Uterus (tissue), 4 donors: ENCODE data around the gene EPHA1. TPM values are rescaled to one million over a fixed set of nuclear protein-coding genes. Genes with fewer than 3 reads are reported as not detected.
"Not testable (repeated sequence)": the region's sequence is repeated elsewhere in the genome, so short reads cannot be mapped to it uniquely, and the experiment has no call there.

Source experiments
- DNase-seq, 2 donors: peaks; one replicate each; pipeline ENCODE4 v3.0.0-alpha.2; 2019 to 2020
- H3K27ac ChIP-seq, 2 donors: fragments of 200-600 bp; sonication (generic); 1 replicate in 1 of 2; 2 replicates in 1 of 2; pipeline ENCODE4 v1.5.1; 2016 to 2018
- H3K27me3 ChIP-seq, 2 donors: fragments of 200-600 bp; sonication (generic); one replicate each; pipeline ENCODE4 v1.5.1; 2018 to 2019; ENCODE audit warnings: control low read depth in 1 of 2
- H3K36me3 ChIP-seq, 2 donors: fragments of 200-600 bp; sonication (generic); one replicate each; pipeline ENCODE4 v1.5.1; 2019; ENCODE audit warnings: control low read depth in 1 of 2
- H3K4me1 ChIP-seq, 2 donors: fragments of 200-600 bp; sonication (generic); one replicate each; pipeline ENCODE4 v1.5.1; 2018 to 2019; ENCODE audit warnings: control low read depth in 1 of 2
- H3K4me3 ChIP-seq, 2 donors: fragments of 200-600 bp; sonication (generic); 1 replicate in 1 of 2; 2 replicates in 1 of 2; pipeline ENCODE4 v1.5.1; 2018 to 2019; ENCODE audit warnings: mild to moderate bottlenecking in 1 of 2
- H3K9me3 ChIP-seq, 2 donors: fragments of 200-600 bp; sonication (generic); one replicate each; pipeline ENCODE4 v1.5.1; 2019; ENCODE audit warnings: control low read depth in 1 of 2
- POLR2A ChIP-seq, 2 donors: fragments of 450-650 bp; IDR thresholded peaks; one replicate each; pipeline ENCODE4 v1.6.1; 2016; ENCODE audit warnings: antibody characterized with exemption in 2 of 2, mild to moderate bottlenecking in 1 of 2, moderate library complexity in 1 of 2
- intact Hi-C: fragments of 100-400 bp; cut with DNase I; formaldehyde crosslinking; loops from one replicate; pipeline ENCODE4 v1.15.1; 2023; ENCODE audit warnings: low total_unique reads
- total RNA-seq, 4 donors: library from RNA; depleted of rRNA in 3 of 4; stranded (reverse); fragments of >200 nt in 3 of 4; gene quantifications; one replicate each; pipeline versions ENCODE4 v1.1.0 to v1.2.4, GENCODE V29; 2014 to 2023
- TF ChIP-seq, protein P1 (sequence below), 4 experiments: fragments of 200-600 bp in 2 of 4; fragments of 450-650 bp in 2 of 4; sonication (generic) in 2 of 4; IDR thresholded peaks; one replicate each; pipeline ENCODE4 v1.5.1; 2016 to 2019; ENCODE audit warnings: antibody characterized with exemption in 4 of 4, mild to moderate bottlenecking in 2 of 4, moderate library complexity in 1 of 4
- donor health status: DM: yes; HTN: yes; CAD: no.

The EPHA1 gene
- total RNA-seq, 4 donors from 2014 or later = 1.3 to 5.6 (median 1.9) TPM; not detected in 1

DNA sequence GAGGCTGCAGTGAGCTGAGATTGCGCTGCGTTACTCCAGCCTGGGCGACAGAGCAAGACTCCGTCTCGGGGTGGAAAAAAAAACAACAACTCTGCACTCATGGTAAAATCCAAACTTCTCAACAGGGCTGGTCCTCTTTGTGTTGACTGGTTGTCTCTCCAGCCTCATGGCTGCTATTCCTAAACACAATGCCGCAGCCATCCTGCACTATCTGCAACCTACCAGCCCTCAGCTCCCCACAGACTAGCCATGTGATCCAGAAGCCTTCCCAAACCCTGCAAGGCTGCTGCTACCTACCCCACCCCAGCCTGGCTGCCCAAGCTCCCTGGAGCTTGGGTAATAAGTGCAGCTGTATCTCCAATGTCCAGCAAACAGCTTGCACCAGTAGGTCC, 15.8 kb downstream of the EPHA1 start:
- no peak for TF ChIP-seq POLR2A (IDR thresholded peaks at IDR 0.05)
- TF ChIP-seq, protein P1, sequence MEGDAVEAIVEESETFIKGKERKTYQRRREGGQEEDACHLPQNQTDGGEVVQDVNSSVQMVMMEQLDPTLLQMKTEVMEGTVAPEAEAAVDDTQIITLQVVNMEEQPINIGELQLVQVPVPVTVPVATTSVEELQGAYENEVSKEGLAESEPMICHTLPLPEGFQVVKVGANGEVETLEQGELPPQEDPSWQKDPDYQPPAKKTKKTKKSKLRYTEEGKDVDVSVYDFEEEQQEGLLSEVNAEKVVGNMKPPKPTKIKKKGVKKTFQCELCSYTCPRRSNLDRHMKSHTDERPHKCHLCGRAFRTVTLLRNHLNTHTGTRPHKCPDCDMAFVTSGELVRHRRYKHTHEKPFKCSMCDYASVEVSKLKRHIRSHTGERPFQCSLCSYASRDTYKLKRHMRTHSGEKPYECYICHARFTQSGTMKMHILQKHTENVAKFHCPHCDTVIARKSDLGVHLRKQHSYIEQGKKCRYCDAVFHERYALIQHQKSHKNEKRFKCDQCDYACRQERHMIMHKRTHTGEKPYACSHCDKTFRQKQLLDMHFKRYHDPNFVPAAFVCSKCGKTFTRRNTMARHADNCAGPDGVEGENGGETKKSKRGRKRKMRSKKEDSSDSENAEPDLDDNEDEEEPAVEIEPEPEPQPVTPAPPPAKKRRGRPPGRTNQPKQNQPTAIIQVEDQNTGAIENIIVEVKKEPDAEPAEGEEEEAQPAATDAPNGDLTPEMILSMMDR (IDR thresholded peaks at IDR 0.05) = no peak
- Histone ChIP-seq H3K27ac (peak overlapping the region; percentile 98 to 99), H3K36me3 (no peaks in the 10 kb centered on the region), H3K27me3 (no peaks in the 10 kb centered on the region), H3K9me3 (no peaks in the 10 kb centered on the region), H3K4me1 (peaks cover 20 to 30% of the 10 kb centered on the region in 2 donors), H3K4me3 (no peak overlapping the region)
- no peak for DNase-seq
- intact Hi-C loops = no loop called here

DNA sequence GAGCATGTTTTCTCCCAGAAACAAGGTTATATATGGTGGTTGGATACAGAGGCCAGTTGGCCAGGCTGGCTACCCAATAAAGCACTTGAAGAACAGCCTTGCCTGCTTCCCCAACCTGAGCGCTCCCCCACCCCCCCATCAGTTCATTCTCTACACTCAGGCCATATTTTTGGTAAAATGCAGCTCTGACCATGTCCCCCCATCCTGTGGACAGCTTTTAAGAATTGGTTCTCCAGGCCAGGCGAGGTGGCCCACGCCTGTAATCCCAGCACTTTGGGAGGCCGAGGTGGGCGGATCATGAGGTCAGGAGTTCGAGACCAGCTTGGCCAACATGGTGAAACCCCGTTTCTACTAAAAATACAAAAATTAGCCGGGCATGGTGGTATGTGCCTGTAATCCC, 16.2 kb downstream of the EPHA1 start:
- Histone ChIP-seq H3K4me1 (peaks cover 22 to 34% of the 10 kb centered on the region in 2 donors), H3K27ac (peak overlapping the region; percentile 98 to 99)
- H3K27me3 ChIP-seq, H3K4me3 ChIP-seq, DNase-seq, H3K9me3 ChIP-seq, H3K36me3 ChIP-seq, intact Hi-C loops: not testable (repeated sequence)

DNA sequence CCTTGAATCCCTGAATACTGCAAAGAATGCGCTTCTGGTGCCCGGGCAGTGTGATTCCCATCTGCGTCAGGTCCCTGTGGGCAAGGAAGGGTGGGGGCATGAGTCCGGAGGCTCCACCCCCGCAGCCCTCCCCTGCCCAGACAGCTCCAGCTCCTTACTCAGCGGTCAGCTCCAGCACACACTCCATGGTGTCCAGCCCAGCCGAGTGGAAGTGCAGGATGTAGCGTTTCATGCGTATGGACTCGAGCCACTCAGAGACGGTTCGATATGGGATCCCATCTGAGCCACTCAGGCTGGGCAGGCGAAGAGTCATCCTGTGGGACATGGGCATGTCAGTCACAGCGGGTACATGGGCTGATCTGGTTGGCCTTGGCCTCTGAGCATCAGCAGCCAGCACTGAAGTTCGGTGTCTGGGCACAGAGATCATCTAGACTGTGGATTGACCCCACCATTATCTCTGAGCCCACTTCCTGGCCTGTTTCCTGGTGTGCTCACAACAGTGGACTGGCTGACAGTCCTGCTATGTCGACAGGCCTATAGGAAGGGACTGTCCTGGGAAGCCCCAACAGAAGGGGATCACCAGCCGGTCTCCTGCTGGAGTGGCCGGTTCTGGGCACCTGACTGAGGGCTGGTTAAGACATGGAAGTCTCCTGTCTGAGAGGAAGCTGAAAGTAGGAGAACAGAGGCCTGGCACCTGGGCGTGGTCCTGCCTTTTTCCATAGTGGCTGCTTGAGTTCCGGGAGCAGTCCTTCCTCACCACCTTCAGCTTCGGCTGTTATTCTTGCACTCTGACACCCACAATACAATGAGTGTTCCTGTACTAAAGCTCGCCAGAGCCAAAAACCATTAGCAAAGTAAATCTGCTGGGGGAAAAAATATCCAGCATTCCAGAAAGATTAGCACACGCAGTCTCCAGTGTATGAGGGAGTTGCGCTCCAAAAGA, 16.9 kb downstream of the EPHA1 start:
- intact Hi-C loops = no loop called here
- peaks cover 27 to 41% of the 10 kb centered on the region in 2 donors for H3K4me1 ChIP-seq
- peak; percentile 79 to 85 for DNase-seq

DNA sequence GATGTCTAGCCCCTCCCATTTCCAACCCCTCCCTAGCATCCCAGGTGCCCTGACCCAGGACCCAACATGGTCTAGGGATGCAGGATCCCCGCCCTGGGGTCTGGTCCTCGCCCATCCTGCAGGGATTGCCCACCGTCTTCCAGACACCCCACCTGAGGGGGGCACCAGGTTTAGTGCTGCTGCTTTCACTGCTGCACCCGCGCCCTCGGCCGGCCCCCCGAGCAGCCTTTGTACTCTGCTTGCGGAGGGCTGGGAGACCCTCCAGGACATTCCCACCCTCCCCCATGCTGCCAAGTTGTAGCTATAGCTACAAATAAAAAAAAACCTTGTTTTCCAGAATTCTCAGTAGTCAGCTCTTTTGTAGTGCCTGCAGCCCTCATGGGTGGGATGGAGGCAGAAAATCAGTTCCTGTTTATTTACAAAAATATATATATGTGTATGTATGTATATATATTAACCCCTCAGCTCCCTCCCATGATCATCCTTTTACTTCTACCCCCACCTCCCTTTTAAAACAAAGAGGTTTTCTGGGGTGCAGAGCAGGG, 17.8 kb downstream of the EPHA1 start:
- H3K4me3 ChIP-seq = no peak overlapping the region
- H3K9me3 ChIP-seq = no peaks in the 10 kb centered on the region

More for the DNA sequence above, 16.9 kb downstream of the EPHA1 start:
- Histone ChIP-seq H3K27ac (peak overlapping the region; percentile 98 to 99), H3K4me3 (no peak overlapping the region), H3K9me3 (no peaks in the 10 kb centered on the region), H3K36me3 (no peaks in the 10 kb centered on the region), H3K27me3 (no peaks in the 10 kb centered on the region)
- TF ChIP-seq POLR2A (IDR thresholded peaks at IDR 0.05) = peak; percentile 36 to 49
- TF ChIP-seq, protein P1 (IDR thresholded peaks at IDR 0.05) = no peak

DNA sequence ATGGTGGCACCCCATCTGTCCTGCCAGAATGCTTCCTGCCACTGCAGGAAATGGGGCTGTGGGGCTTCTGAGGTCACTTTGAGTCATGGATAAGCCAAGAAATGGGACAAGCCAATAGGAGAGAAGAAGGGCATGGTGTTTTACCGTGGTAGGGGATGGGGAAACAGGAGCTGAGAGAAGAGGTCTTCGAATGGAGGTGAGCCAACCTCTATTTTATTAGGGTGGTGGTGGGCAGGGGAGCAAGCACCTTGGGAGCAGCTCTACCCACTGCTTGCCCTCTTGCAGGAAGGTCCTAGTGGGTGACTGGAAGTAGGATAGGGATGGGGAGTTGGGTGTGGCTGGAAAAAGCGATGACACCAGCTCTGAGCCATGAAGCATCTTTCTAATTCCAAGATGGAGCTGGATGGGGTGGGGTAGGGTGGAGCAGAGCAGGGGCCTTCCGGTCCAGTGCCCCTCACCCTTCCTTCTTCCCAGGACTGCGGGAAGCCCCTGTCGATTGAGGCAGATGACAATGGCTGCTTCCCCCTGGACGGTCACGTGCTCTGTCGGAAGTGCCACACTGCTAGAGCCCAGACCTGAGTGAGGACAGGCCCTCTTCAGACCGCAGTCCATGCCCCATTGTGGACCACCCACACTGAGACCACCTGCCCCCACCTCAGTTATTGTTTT, 18.4 kb downstream of the EPHA1 start:
- H3K36me3 ChIP-seq = no peaks in the 10 kb centered on the region
- no peaks in the 10 kb centered on the region for H3K27me3 ChIP-seq
- no peak for DNase-seq
- H3K4me3 ChIP-seq = no peak overlapping the region
- H3K27ac ChIP-seq = peak overlapping the region; percentile 98 to 99
- no peaks in the 10 kb centered on the region for H3K9me3 ChIP-seq
- intact Hi-C loops = no loop called here
- H3K4me1 ChIP-seq = peaks cover 27 to 44% of the 10 kb centered on the region in 2 donors
- no peak for TF ChIP-seq POLR2A (IDR thresholded peaks at IDR 0.05)
- TF ChIP-seq, protein P1 (IDR thresholded peaks at IDR 0.05) = no peak

More for the DNA sequence above, 17.8 kb downstream of the EPHA1 start:
- H3K4me1 ChIP-seq = peaks cover 27 to 44% of the 10 kb centered on the region in 2 donors
- peak overlapping the region; percentile 98 to 99 for H3K27ac ChIP-seq
- no peak for TF ChIP-seq POLR2A (IDR thresholded peaks at IDR 0.05)
- TF ChIP-seq, protein P1 (IDR thresholded peaks at IDR 0.05) = no peak
- H3K36me3 ChIP-seq = no peaks in the 10 kb centered on the region
- intact Hi-C loops = no loop called here
- DNase-seq = peak in 1 of 2 donors; percentile 22
- no peaks in the 10 kb centered on the region for H3K27me3 ChIP-seq
